ENCODE data around the gene MLH3. TPM values are rescaled to one million over a fixed set of nuclear protein-coding genes. Genes with fewer than 3 reads are reported as not detected.

The MLH3 gene
- total RNA-seq, 1 donor from 2014 or later, result 12.9 TPM

- H3K4me3 Mint-ChIP-seq (ENCODE audit: unreplicated experiment), result no peak overlapping the region
- H3K9me3 Mint-ChIP-seq (ENCODE audit: unreplicated experiment), result no peaks in the 10 kb centered on the region
- Histone ChIP-seq H3K36me3 (ENCODE audit: insufficient read depth, low read length) (no peaks in the 10 kb centered on the region), H3K9me3 (ENCODE audit: insufficient read depth, low read depth, low read length) (no peaks in the 10 kb centered on the region), H3K27me3 (ENCODE audit: insufficient read depth, low read length) (no peaks in the 10 kb centered on the region), H3K9ac (ENCODE audit: low read length) (no peak overlapping the region), H3K4me2 (ENCODE audit: low read length) (no peak overlapping the region), H2AFZ (ENCODE audit: low read depth, low read length) (no peak overlapping the region), H3K79me2 (ENCODE audit: insufficient read depth, low read length) (peaks cover 13% of the 10 kb centered on the region), H3K4me3 (ENCODE audit: insufficient read depth, low read depth, low read length) (no peak overlapping the region), H3K4me1 (ENCODE audit: insufficient read depth, low read length) (peaks cover 6% of the 10 kb centered on the region), H4K20me1 (ENCODE audit: insufficient read depth, low read length) (no peaks in the 10 kb centered on the region), H3K27ac (ENCODE audit: low read depth, low read length) (no peak overlapping the region)
- no peak for TF ChIP-seq EZH2 (IDR thresholded peaks at IDR 0.05; ENCODE audit: insufficient read depth, low read length)
- TF ChIP-seq CTCF (IDR thresholded peaks at IDR 0.05; ENCODE audit: insufficient read depth, low read depth, low read length), result no peak
- H3K4me1 Mint-ChIP-seq (ENCODE audit: low read depth, unreplicated experiment), result no peaks in the 10 kb centered on the region
- no peaks in the 10 kb centered on the region for H3K27me3 Mint-ChIP-seq (ENCODE audit: low read depth, unreplicated experiment)
- FAIRE-seq, result no peak
- peak; percentile 15 for DNase-seq (ENCODE audit: low read depth)
- H3K27ac Mint-ChIP-seq (ENCODE audit: unreplicated experiment), result no peak overlapping the region
- peaks cover under 1% of the 10 kb centered on the region for H3K36me3 Mint-ChIP-seq (ENCODE audit: low read depth, unreplicated experiment)
Measured at GRCh38 chr14:75059642-75060041, 8.4 kb upstream of the MLH3 start.

- no peak overlapping the region for H3K27ac Mint-ChIP-seq (ENCODE audit: unreplicated experiment)
- H3K4me2 ChIP-seq (ENCODE audit: low read length), result no peak overlapping the region
Measured at GRCh38 chr14:75054421-75054820, 3.2 kb upstream of the MLH3 start.

More at GRCh38 chr14:75054421-75054820, 3.2 kb upstream of the MLH3 start:
- no peaks in the 10 kb centered on the region for H4K20me1 ChIP-seq (ENCODE audit: insufficient read depth, low read length)
- no peaks in the 10 kb centered on the region for H3K27me3 ChIP-seq (ENCODE audit: insufficient read depth, low read length)
- TF ChIP-seq EZH2 (IDR thresholded peaks at IDR 0.05; ENCODE audit: insufficient read depth, low read length), result no peak
- TF ChIP-seq CTCF (IDR thresholded peaks at IDR 0.05; ENCODE audit: insufficient read depth, low read depth, low read length), result no peak
- H3K9ac ChIP-seq (ENCODE audit: low read length), result no peak overlapping the region
- no peaks in the 10 kb centered on the region for H3K9me3 ChIP-seq (ENCODE audit: insufficient read depth, low read depth, low read length)
- H3K4me1 Mint-ChIP-seq (ENCODE audit: low read depth, unreplicated experiment), result no peaks in the 10 kb centered on the region
- H3K4me1 ChIP-seq (ENCODE audit: insufficient read depth, low read length), result peaks cover 7% of the 10 kb centered on the region
- no peak overlapping the region for H3K4me3 Mint-ChIP-seq (ENCODE audit: unreplicated experiment)
- H3K4me3 ChIP-seq (ENCODE audit: insufficient read depth, low read depth, low read length), result no peak overlapping the region
- no peak overlapping the region for H2AFZ ChIP-seq (ENCODE audit: low read depth, low read length)
- DNase-seq (ENCODE audit: low read depth) (no peak), FAIRE-seq (no peak)
- peaks cover 7% of the 10 kb centered on the region for H3K79me2 ChIP-seq (ENCODE audit: insufficient read depth, low read length)
- no peaks in the 10 kb centered on the region for H3K27me3 Mint-ChIP-seq (ENCODE audit: low read depth, unreplicated experiment)
- peaks cover 2% of the 10 kb centered on the region for H3K9me3 Mint-ChIP-seq (ENCODE audit: unreplicated experiment)
- H3K36me3 ChIP-seq (ENCODE audit: insufficient read depth, low read length), result no peaks in the 10 kb centered on the region
- peaks cover 3% of the 10 kb centered on the region for H3K36me3 Mint-ChIP-seq (ENCODE audit: low read depth, unreplicated experiment)
- H3K27ac ChIP-seq (ENCODE audit: low read depth, low read length), result no peak overlapping the region

All from astrocyte (in vitro differentiated cells and primary cell).